Upper lobe of left lung (tissue), 6 donors: Measurements from ENCODE around the gene TMEM100. TPM values are rescaled to one million over a fixed set of nuclear protein-coding genes. Genes with fewer than 3 reads are reported as not detected.

Source experiments
- ATAC-seq, 2 donors: fragments of 200-7000 bp; cut with Tn5 transposase; one replicate each; pipeline ENCODE4 v1.9.1; 2022; ENCODE audit warnings: mild to moderate bottlenecking in 2 of 2, moderate library complexity in 2 of 2; ENCODE audit not compliant: low FRiP score in 2 of 2
- DNase-seq, 2 donors: peaks; one replicate each; pipeline ENCODE4 v3.0.0-alpha.2; 2019 to 2020
- H3K27ac ChIP-seq, 4 donors: fragments of 200-600 bp; sonication (generic); one replicate each; pipeline ENCODE4 v1.5.1; 2016 to 2019
- H3K27me3 ChIP-seq, 4 donors: fragments of 200-600 bp; sonication (generic); one replicate each; pipeline ENCODE4 v1.5.1; 2017 to 2019
- H3K36me3 ChIP-seq, 4 donors: fragments of 200-600 bp; sonication (generic); one replicate each; pipeline ENCODE4 v1.5.1; 2016 to 2019
- H3K4me1 ChIP-seq, 4 donors: fragments of 200-600 bp; sonication (generic); one replicate each; pipeline ENCODE4 v1.5.1; 2018 to 2019
- H3K4me3 ChIP-seq, 4 donors: fragments of 200-600 bp; sonication (generic); one replicate each; pipeline ENCODE4 v1.5.1; 2017 to 2019; ENCODE audit warnings: mild to moderate bottlenecking in 2 of 4, moderate library complexity in 1 of 4
- H3K9me3 ChIP-seq, 4 donors: fragments of 200-600 bp; sonication (generic); one replicate each; pipeline ENCODE4 v1.5.1; 2018 to 2019
- EP300 ChIP-seq, 4 donors: sonication (generic); formaldehyde crosslinking; IDR thresholded peaks; one replicate each; pipeline ENCODE4 v1.5.1; 2017; ENCODE audit warnings: antibody characterized with exemption in 4 of 4, control low read depth in 2 of 4
- POLR2A ChIP-seq, 4 donors: fragments of 450-650 bp; IDR thresholded peaks; one replicate each; pipeline ENCODE4 v1.5.1; 2016 to 2017; ENCODE audit warnings: antibody characterized with exemption in 4 of 4, mild to moderate bottlenecking in 2 of 4
- POLR2AphosphoS5 ChIP-seq, 2 donors: sonication (generic); formaldehyde crosslinking; IDR thresholded peaks; one replicate each; pipeline ENCODE4 v1.5.1; 2017; ENCODE audit warnings: antibody characterized with exemption in 2 of 2
- WGBS, 2 donors: methylation state at CpG; one replicate each; pipeline ENCODE4 v1.1.5; 2017 to 2018; 5-methylcytosine and 5-hydroxymethylcytosine counted together
- total RNA-seq, 6 donors: library from RNA; depleted of rRNA in 4 of 6; stranded (reverse); fragments of >200 nt in 4 of 6; gene quantifications; one replicate each; pipeline versions ENCODE4 v1.1.0 to v1.2.1, GENCODE V29; 2016 to 2021
- TF ChIP-seq, protein P1 (sequence below), 6 experiments: fragments of 450-650 bp in 4 of 6; fragments of 200-600 bp in 2 of 6; sonication (generic) in 2 of 6; IDR thresholded peaks; one replicate each; pipeline ENCODE4 v1.5.1; 2016 to 2019; ENCODE audit warnings: antibody characterized with exemption in 6 of 6
- donor health status: DM: no; HTN: no; CAD: no; lungs with moderate emphysema.
- donor health status: DM: no; HTN: yes; CAD: no; lungs with severe emphysema.

Gene TMEM100
- total RNA-seq, 6 donors from 2014 or later, result 89.1 to 195 (median 142) TPM

DNA sequence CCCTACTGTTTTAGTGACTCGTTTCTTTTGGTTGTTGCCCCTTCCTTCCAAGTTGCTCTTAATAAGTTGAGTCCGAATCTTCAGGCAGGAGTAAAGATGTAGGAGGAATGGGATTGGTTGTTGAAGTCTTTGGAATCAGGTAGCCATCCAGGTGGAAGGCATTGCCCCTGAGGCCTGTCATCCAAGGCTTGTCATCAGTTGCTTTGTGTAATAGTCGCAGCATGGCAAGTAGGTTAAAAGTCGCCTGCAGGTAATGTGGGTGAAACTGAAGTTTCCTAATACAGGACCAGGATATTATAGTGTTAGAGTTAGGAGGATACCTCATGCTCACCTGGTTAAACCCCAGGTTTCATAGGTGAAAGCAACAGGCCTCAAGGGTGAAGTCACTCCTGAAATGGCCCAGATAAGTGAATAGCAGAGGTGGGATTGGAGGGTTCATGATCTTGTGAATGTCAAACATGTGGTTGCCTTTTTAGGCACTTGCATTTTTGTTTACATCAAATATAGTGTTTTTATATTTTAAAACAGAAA is 29.1 kb upstream of the TMEM100 start:
- no peak for TF ChIP-seq POLR2A (IDR thresholded peaks at IDR 0.05)
- TF ChIP-seq, protein P1, sequence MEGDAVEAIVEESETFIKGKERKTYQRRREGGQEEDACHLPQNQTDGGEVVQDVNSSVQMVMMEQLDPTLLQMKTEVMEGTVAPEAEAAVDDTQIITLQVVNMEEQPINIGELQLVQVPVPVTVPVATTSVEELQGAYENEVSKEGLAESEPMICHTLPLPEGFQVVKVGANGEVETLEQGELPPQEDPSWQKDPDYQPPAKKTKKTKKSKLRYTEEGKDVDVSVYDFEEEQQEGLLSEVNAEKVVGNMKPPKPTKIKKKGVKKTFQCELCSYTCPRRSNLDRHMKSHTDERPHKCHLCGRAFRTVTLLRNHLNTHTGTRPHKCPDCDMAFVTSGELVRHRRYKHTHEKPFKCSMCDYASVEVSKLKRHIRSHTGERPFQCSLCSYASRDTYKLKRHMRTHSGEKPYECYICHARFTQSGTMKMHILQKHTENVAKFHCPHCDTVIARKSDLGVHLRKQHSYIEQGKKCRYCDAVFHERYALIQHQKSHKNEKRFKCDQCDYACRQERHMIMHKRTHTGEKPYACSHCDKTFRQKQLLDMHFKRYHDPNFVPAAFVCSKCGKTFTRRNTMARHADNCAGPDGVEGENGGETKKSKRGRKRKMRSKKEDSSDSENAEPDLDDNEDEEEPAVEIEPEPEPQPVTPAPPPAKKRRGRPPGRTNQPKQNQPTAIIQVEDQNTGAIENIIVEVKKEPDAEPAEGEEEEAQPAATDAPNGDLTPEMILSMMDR (IDR thresholded peaks at IDR 0.05), result no peak
- no peak for TF ChIP-seq EP300 (IDR thresholded peaks at IDR 0.05)
- no peak for TF ChIP-seq POLR2AphosphoS5 (IDR thresholded peaks at IDR 0.05)
- no peaks in the 10 kb centered on the region for H3K27me3 ChIP-seq
- H3K4me1 ChIP-seq, result peaks cover 8 to 21% (median 15%) of the 10 kb centered on the region in 4 donors
- WGBS, 2 donors, result 67 to 75% methylated on average over 4 of the region's 4 CpGs
- H3K9me3 ChIP-seq, result no peaks in the 10 kb centered on the region
- peaks cover 0 to 19% (median 0%) of the 10 kb centered on the region in 4 donors for H3K36me3 ChIP-seq
- no peak for ATAC-seq
- H3K27ac ChIP-seq, result peak overlapping the region; percentile 80 to 95 (median 94)
- DNase-seq, result no peak
- peak overlapping the region; percentile 67 to 89 (median 78) for H3K4me3 ChIP-seq

DNA sequence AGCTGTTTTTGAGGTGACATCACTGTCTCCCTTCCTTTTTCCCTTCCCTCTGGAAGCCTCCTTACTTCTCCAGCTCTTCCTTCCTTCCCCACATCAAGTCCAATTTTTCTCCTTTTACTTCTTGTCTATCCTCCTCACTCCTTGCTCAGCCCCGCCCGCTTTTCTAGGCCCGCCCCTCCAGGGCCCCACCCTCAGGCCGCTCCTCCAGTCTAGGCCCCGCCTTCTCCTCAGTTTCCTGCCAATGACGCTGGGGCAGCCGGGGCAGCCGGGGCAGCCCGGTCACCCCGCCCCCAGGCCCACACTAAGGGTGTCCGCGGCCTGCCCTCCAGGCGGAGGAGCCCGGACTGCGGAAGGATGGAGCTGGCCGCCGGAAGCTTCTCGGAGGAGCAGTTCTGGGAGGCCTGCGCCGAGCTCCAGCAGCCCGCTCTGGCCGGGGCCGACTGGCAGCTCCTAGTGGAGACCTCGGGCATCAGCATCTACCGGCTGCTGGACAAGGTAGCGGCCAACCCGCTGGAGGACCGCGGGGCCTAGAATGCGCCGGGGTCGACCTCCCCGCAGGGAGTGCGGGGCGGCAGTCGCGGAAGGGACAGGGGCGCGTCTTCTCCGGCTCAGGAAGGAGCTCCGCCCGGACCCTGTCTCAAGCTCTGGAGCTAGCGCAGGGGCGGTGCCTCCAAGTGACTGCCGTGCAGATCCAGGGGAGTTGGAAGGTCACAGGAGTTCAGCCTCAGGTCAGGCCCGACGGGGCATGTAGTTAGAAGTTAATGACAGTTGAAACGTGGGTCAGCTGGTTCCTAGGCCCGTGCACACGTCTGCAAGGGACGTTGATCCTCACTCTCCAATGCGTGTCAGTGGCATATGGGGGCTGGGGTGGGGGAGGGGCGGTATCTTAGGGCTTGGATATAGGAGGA is 28.3 kb upstream of the TMEM100 start, which contains the start of gene PCTP:
TSS of gene PCTP (plus strand) at position 302 of the 908 bp plus-strand sequence. CDS start at position 355, 53 bp downstream.
- ATAC-seq (peak; percentile 99 to 100), DNase-seq (peak; percentile 96 to 98)
- Histone ChIP-seq H3K27me3 (no peaks in the 10 kb centered on the region), H3K36me3 (peaks cover 0 to 19% (median 0%) of the 10 kb centered on the region in 4 donors), H3K4me3 (peak within 1 kb of the TSS; percentile 67 to 89 (median 78)), H3K27ac (peak within 1 kb of the TSS; percentile 80 to 95 (median 94)), H3K4me1 (peaks cover 8 to 21% (median 15%) of the 10 kb centered on the region in 4 donors), H3K9me3 (no peaks in the 10 kb centered on the region)
- 1 to 2% methylated on average over 16 to 34 of the region's 53 CpGs for WGBS, 2 donors
- TF ChIP-seq POLR2AphosphoS5 (IDR thresholded peaks at IDR 0.05) (peak; percentile 77 to 93), POLR2A (IDR thresholded peaks at IDR 0.05) (peak in 3 of 4 donors; percentile 76 to 93 (median 81)), EP300 (IDR thresholded peaks at IDR 0.05) (peak in 1 of 4 donors; percentile 19)
- TF ChIP-seq, protein P1 (IDR thresholded peaks at IDR 0.05), result peak in 5 of 6 experiments; percentile 19 to 77 (median 50)

DNA sequence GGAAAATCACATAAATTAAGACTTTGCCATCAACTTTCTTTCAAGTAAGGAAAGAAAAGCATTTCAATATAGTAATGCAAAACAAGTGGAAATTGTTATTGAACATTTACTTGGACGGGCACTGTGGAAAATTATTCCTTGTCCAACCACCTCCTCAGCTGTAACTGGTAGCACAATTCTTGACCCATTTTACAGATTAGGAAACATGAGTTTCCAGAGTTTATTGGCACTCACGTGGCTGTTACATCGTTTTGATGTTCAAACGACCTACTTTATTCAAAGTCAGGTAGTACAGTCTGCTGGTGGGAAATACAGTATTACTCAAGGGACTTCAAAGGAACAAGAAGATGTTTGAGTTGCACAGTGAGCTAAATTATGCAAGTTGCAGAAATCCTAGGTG is 27.3 kb upstream of the TMEM100 start:
- H3K27ac ChIP-seq, result no peak overlapping the region
- 69 to 76% methylated on average over 4 of the region's 4 CpGs for WGBS, 2 donors
- TF ChIP-seq, protein P1 (IDR thresholded peaks at IDR 0.05), result no peak
- TF ChIP-seq POLR2A (IDR thresholded peaks at IDR 0.05) (no peak), EP300 (IDR thresholded peaks at IDR 0.05) (no peak), POLR2AphosphoS5 (IDR thresholded peaks at IDR 0.05) (no peak)
- peaks cover 8 to 18% (median 14%) of the 10 kb centered on the region in 4 donors for H3K4me1 ChIP-seq
- H3K4me3 ChIP-seq, result no peak overlapping the region
- no peak for ATAC-seq
- DNase-seq, result no peak
- H3K36me3 ChIP-seq, result peaks cover 0 to 17% (median 0%) of the 10 kb centered on the region in 4 donors
- H3K9me3 ChIP-seq, result no peaks in the 10 kb centered on the region
- no peaks in the 10 kb centered on the region for H3K27me3 ChIP-seq

DNA sequence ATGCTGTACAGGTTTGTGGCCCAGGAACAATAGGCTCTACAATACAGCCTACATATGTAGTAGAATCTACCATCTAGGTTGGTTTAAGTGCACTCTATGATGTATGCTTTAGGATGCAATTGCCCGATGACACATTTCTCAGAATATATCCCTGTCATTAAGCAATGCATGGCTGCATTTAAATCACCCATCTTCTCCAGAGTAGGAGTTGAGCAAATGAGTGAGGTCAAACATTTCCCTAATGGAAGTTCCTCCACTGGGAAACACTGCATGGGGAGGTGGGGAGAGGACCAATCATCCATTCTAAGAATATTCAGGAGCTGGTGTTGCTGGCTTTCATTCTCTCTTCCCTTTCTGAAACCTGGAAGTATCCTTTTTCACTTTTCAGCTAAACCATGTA is 26.2 kb upstream of the TMEM100 start:
- TF ChIP-seq POLR2AphosphoS5 (IDR thresholded peaks at IDR 0.05) (no peak), POLR2A (IDR thresholded peaks at IDR 0.05) (no peak), EP300 (IDR thresholded peaks at IDR 0.05) (no peak)
- TF ChIP-seq, protein P1 (IDR thresholded peaks at IDR 0.05), result no peak
- WGBS, 2 donors, result 95 to 100% methylated on average over 1 of the region's 1 CpG
- no peak overlapping the region for H3K4me3 ChIP-seq
- peaks cover 8 to 18% (median 12%) of the 10 kb centered on the region in 4 donors for H3K4me1 ChIP-seq
- ATAC-seq (no peak), DNase-seq (no peak)
- H3K9me3 ChIP-seq, result no peaks in the 10 kb centered on the region
- peaks cover 0 to 6% (median 0%) of the 10 kb centered on the region in 4 donors for H3K36me3 ChIP-seq
- no peaks in the 10 kb centered on the region for H3K27me3 ChIP-seq
- H3K27ac ChIP-seq, result no peak overlapping the region
